ENCODE results near the gene TRAF2.

The TRAF2 gene

GRCh38 chr9:136937186-136938001 lies 51.1 kb downstream of the TRAF2 start:
- no peak for DNase-seq

DNA sequence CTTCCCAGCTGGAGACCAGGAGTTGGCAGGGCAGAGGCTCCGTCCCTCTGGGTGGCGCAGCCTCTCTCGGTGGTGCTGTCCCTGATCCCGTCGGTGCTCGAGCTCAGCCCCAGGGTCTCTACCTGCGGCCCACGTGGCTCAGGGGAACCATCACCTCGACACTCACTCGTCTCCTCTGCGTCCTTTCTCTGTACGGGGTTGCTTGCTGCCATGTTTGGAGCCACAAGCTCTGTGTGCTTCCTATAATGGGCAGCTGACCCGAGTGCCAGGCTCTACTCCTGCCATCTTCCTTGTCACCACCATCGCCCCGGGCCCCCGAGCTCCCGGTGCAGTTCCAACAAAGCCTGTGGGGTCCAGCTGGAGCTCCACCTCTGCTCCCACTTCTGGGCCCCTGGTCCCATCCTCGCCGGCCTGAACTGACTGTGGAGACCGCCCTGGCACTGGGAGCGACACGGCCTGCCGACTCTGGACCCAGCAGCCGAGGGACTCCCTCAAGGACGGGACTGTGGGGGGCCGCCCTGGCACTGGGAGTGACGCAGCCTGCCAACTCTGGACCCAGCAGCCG lies 53.2 kb downstream of the TRAF2 start:
- no peak for DNase-seq

DNA sequence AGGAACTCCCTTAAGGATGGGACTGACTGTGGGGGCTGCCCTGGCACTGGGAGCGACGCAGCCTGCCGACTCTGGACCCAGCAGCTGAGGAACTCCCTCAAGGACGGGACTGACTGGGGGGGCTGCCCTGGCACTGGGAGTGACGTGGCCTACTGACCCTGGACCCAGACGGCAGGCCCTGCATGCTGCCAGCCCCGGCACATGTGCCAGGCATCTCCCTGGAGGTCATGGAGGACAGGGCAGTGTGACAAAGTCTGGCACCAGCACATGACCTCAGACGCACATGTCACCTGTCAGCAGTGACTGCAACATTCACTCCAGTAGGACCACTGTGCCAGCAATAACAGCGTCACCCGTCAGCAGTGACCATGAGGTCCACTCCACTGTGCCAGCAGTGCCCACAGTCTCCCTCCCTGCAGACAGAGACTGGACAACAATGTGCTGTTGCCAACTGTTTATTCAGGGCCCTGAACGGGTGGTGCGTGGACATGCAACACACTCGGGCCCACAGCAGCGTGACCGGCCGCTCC lies 53.7 kb downstream of the TRAF2 start:
- DNase-seq = no peak

DNA sequence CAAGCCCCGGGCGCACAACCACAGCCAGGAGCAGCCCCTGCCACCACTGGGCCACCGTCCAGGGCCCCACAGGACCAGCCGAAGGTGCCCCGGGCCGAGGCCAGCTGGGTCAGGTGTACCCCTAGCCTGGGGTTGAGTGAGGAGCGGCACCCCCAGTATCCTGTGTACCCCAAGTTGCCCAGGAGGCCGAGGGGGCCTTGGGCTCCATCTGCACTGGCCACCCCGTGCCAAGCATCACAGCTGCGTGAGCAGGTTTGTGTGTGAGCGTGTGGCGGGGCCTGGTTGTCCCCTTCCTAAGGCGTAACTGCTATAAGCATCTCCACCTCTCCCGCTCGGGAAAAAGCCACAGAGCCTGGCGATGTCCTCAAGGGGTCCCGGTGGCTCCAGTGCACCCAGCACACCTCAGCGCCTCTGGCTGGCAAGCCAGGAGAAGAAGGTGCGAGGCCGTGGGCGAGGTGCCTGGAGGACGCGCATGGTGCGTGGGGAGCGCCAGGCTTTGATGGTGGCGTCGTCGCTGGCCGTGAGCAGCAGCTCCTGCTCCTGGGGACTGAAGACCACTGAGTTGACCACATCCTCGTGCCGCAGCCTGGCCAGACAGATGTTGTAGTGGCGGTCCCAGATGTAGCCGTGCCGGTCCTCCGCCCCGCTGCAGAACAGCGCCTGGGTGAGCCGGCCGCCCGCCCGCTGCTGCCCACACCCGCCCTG lies 54.4 kb downstream of the TRAF2 start:
- no peak for DNase-seq

DNA sequence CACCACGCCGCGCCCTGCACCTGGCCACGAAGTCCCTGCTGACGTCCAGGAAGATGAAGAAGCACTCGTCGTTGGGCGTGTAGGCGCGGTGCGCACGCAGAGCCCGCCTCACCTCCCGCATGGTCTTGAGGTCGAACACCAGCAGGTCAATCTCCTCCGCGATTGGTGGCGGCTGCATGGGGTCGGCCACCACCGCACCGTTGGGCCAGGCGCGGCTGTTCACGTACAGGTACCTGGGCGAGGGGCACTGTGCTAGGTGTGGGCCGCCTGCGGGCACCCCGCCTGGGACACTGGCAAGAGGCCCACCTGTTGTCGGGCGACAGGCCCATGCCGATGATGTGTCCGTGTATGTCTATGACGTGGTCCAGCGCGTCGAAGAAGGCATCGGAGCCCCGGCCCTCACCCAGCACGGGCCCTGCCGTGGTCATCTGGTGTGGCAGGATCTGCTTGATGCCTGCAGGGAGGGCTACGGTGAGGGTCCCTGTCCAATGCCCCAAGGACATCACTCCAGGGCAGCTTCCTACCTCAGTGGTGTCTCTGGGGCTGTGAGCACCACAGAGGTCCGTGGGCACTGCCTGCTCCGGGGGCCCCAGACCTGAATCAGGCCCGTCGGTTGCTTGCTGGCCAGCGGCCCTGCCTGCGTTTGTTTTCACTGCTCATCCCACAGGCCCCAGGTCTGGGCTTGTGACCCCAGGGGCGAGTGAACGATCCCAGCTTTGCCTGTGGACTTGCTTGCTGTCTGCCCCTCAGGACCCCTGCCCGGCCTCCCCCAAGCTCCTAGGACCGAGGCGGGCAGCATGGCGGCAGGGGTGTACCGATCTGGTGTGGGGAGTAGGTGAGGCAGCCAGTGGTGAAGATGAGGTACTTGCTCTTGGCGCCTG lies 55.2 kb downstream of the TRAF2 start:
- no peak for DNase-seq

- DNase-seq = no peak
These were observed 56.0 kb downstream of the TRAF2 start for GRCh38 chr9:136942112-136942880.

GRCh38 chr9:136942881-136943230 lies 56.5 kb downstream of the TRAF2 start:
- no peak for DNase-seq

- no peak for DNase-seq
These were observed 57.2 kb downstream of the TRAF2 start for GRCh38 chr9:136943291-136944211.

DNA sequence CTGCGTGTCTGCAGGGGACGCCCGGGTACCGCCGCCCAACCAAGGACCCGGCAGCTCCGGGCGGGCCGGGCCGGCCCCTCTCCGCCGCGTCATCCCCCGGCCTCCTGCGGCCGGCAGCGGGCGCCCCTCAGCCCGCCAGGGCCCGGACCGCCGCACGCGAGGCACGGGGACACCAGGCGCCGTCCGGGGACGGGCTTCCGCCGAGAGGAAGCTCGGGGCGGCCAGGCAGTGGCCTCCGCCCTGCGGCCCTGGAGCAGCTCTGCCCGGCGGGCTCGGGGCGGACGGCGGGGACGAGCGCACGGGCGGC lies 57.8 kb downstream of the TRAF2 start:
- DNase-seq = no peak

GRCh38 chr9:136944519-136945332 lies 58.4 kb downstream of the TRAF2 start, which contains the start of the genes C8G and FBXW5:
Gene C8G, plus strand, starts transcription at chr9:136945243. Its CDS starts 78 bp downstream, at chr9:136945321.
Gene FBXW5, minus strand, starts transcription at chr9:136944738. Its CDS starts 655 bp downstream, at chr9:136944083.
- peak; percentile 90 for DNase-seq

DNA sequence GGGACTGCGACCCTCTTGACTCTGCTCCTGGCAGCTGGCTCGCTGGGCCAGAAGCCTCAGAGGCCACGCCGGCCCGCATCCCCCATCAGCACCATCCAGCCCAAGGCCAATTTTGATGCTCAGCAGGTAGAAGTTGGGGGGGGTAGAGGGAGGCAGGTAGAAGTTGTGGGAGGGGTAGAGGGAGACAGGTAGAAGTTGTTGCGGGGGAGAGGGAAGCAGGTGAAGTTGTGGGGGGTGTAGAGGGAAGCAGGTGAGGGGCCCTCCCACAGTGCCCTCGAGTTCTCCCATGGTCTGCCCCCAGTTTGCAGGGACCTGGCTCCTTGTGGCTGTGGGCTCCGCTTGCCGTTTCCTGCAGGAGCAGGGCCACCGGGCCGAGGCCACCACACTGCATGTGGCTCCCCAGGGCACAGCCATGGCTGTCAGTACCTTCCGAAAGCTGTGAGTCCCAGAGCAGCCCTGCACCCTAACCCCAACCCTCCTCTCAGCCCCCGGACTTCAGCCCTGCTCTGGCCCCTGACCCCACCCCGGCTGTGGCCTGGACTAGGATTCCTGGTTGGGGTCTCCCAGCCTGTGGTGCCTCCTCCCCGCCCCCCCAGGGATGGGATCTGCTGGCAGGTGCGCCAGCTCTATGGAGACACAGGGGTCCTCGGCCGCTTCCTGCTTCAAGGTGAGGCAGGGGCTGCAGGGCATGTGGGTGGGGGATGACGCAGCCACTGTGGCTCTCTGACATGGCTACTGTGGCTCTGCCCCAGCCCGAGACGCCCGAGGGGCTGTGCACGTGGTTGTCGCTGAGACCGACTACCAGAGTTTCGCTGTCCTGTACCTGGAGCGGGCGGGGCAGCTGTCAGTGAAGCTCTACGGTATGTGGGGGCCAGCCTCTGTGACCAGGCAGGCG lies 59.3 kb downstream of the TRAF2 start:
- no peak for DNase-seq

- DNase-seq = no peak
These were observed 60.1 kb downstream of the TRAF2 start for GRCh38 chr9:136946228-136947027.

GRCh38 chr9:136947028-136947891 lies 60.9 kb downstream of the TRAF2 start:
- no peak for DNase-seq

DNA sequence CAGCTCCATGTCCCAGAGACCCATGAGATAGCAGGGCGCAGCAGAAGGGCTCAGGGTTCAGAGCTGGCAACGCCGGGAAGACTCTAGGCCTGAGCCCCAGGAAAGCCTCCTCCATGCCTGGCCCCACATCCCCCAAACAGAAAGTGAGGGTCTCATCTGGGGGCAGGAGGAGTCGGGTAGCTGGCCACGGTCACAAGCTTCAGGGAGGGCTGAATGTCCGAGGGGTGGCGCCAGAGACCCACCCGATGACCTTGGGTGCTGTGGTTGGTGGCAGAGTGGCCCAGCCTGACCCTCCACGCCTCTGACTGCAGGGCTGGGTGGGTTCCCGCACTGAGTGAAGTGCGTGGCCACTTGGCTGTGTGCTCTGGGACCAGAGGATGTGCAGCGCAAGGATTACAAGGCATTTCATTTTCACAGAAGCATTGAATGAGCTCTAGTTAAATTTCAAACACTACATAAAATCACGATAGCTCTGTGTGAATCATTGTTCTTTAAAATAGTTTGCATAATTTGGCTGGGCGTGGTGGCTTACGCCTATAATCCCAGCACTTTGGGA lies 61.7 kb downstream of the TRAF2 start:
- no peak for DNase-seq

DNA sequence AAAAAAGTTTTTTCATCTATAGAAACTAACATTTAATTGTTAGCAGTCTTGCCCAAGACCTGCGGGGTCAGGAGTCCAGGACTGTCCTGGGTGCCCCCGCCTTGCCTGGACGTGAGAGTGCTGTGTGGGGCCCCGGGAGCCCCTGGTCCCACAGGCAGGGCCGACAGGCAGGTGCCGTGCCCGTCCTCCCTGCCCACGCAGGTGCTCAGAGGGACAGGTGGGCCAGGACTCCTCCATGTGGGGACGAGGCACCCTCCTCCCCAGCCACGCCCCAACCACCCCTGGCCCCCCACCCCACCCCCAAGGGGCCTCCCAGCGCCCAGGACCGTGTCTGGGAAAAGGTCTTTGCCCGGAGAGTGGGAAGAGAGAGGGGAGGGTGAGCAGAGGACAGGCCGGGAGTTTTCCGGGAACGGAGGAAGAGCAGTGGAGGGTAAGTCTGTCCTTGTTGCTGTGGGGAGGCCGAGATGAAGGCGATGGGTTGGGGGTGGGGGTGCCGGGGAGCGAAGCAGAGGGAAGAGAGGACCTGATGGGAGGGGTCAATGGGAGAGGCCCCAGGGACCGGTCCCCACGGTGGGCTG lies 63.0 kb downstream of the TRAF2 start:
- DNase-seq = no peak
